ENCODE measurements around the gene DDX51.

DNA sequence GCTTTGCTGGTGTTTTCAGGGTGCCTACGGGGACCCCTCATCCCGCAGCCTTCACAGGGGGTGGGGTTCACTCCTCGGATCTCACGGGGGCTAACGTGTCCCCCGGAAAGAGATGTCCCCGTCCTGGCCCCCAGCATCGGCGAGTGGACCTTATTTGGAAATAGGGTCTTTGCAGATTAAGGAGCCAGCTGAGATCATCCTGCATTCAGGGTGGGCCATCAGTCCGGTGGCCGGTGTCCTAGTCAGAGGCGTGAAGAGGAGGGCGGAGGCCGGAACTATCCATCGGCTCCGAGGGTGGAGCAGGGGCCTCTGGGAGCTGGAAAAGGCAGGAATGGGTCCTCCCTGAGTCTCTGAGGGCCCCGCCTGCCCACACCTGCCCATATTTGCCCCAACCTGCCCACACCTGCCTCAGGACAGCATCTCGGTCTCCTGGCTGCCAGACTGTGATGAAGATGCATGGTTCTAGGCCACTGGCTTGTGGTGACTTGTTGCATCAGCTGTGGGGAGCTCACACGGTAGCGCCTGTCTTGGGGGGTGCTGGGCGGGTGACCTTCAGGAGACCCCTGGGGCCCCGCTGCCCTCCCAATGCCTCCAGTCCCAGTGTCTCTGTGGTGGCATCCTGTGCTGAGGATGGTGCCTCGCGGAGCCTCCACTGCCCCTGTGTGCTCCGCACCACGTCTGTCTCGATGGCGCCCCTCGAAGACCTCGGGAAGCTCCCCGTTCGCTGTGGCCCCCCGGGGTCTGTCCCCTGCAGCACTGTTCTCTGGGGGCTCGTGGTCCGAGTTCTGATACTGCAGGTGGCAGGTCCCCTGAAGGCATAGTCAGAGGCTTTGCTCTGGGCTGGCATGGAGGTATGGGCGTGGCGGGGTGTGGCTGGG lies 14.8 kb upstream of the DDX51 start:
- TF ChIP-seq, protein P1, sequence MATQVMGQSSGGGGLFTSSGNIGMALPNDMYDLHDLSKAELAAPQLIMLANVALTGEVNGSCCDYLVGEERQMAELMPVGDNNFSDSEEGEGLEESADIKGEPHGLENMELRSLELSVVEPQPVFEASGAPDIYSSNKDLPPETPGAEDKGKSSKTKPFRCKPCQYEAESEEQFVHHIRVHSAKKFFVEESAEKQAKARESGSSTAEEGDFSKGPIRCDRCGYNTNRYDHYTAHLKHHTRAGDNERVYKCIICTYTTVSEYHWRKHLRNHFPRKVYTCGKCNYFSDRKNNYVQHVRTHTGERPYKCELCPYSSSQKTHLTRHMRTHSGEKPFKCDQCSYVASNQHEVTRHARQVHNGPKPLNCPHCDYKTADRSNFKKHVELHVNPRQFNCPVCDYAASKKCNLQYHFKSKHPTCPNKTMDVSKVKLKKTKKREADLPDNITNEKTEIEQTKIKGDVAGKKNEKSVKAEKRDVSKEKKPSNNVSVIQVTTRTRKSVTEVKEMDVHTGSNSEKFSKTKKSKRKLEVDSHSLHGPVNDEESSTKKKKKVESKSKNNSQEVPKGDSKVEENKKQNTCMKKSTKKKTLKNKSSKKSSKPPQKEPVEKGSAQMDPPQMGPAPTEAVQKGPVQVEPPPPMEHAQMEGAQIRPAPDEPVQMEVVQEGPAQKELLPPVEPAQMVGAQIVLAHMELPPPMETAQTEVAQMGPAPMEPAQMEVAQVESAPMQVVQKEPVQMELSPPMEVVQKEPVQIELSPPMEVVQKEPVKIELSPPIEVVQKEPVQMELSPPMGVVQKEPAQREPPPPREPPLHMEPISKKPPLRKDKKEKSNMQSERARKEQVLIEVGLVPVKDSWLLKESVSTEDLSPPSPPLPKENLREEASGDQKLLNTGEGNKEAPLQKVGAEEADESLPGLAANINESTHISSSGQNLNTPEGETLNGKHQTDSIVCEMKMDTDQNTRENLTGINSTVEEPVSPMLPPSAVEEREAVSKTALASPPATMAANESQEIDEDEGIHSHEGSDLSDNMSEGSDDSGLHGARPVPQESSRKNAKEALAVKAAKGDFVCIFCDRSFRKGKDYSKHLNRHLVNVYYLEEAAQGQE (IDR thresholded peaks at IDR 0.05; ENCODE audit: insufficient read depth in 1 of 2, low read depth in 2 of 2, low read length in 2 of 2): no peak
- TF ChIP-seq TAF1 (IDR thresholded peaks at IDR 0.05; ENCODE audit: borderline replicate concordance, insufficient read depth, low read length): no peak

Data from PFSK-1 (cell line).